ENCODE measurements around the gene HNRNPAB. TPM values are rescaled to one million over a fixed set of nuclear protein-coding genes. Genes with fewer than 3 reads are reported as not detected.

HNRNPAB gene
- total RNA-seq, 1 donor from 2014 or later: 162 TPM

DNA sequence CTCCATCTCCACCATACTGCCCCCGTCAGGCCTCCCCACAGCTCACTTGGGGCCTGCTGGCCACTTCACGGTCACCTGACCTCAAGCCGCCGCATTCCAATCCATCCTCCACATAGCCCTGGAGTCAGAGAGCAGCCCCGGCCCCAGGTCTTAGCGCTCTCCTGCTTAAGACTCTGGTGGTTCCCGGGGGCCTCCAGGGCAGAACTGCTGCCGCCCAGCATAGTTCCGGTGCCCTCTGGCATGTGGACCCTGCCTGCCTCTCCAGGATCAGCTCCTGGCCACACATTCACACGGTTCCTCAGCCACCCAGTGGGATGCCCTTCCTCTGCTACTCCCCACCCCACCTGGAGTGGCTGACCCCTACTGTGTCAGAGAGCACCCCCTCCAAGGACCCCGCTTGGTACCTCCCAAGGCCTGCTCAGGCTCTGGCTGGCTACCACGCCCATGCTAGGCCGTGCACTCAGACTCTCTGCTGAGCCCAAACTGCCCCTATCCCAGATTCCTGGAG, 19.5 kb downstream of the HNRNPAB start:
- H3K36me3 Mint-ChIP-seq (ENCODE audit: low read depth, unreplicated experiment): peaks cover 38% of the 10 kb centered on the region
- TF ChIP-seq, protein P1, sequence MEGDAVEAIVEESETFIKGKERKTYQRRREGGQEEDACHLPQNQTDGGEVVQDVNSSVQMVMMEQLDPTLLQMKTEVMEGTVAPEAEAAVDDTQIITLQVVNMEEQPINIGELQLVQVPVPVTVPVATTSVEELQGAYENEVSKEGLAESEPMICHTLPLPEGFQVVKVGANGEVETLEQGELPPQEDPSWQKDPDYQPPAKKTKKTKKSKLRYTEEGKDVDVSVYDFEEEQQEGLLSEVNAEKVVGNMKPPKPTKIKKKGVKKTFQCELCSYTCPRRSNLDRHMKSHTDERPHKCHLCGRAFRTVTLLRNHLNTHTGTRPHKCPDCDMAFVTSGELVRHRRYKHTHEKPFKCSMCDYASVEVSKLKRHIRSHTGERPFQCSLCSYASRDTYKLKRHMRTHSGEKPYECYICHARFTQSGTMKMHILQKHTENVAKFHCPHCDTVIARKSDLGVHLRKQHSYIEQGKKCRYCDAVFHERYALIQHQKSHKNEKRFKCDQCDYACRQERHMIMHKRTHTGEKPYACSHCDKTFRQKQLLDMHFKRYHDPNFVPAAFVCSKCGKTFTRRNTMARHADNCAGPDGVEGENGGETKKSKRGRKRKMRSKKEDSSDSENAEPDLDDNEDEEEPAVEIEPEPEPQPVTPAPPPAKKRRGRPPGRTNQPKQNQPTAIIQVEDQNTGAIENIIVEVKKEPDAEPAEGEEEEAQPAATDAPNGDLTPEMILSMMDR (IDR thresholded peaks at IDR 0.05; ENCODE audit: unreplicated experiment): no peak
- no peak for DNase-seq (ENCODE audit: low spot score)
- H3K27ac Mint-ChIP-seq (ENCODE audit: unreplicated experiment): no peak overlapping the region
- H3K4me1 Mint-ChIP-seq (ENCODE audit: unreplicated experiment): peaks cover 16% of the 10 kb centered on the region
- H3K27me3 Mint-ChIP-seq (ENCODE audit: unreplicated experiment): peaks cover 23% of the 10 kb centered on the region
- no peaks in the 10 kb centered on the region for H3K9me3 Mint-ChIP-seq (ENCODE audit: unreplicated experiment)
- no peak overlapping the region for H3K4me3 Mint-ChIP-seq (ENCODE audit: unreplicated experiment)

DNA sequence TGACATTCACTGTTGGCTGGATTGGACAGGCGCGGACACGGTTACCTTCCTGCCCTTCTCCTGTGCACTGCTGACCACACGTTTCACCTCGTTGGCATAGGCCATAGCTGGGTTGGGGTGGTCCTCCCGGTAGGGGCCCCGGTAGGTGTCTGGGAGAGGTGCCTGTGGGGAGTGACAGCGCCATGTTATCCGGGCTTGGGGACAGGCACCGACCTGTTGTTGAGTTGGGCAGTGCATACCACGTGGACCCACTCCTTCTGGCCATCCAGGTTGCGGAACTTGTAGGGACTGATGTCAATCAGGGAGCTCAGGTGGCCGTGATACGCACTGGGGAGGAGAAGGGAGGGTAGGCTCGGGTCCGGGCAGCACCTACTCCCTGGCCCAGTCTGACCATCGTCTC, 20.1 kb downstream of the HNRNPAB start:
- Mint-ChIP-seq H3K27me3 (ENCODE audit: unreplicated experiment) (peaks cover 23% of the 10 kb centered on the region), H3K4me1 (ENCODE audit: unreplicated experiment) (peaks cover 16% of the 10 kb centered on the region), H3K9me3 (ENCODE audit: unreplicated experiment) (no peaks in the 10 kb centered on the region), H3K4me3 (ENCODE audit: unreplicated experiment) (no peak overlapping the region), H3K36me3 (ENCODE audit: low read depth, unreplicated experiment) (peaks cover 41% of the 10 kb centered on the region), H3K27ac (ENCODE audit: unreplicated experiment) (no peak overlapping the region)
- TF ChIP-seq, protein P1 (IDR thresholded peaks at IDR 0.05; ENCODE audit: unreplicated experiment): no peak
- no peak for DNase-seq (ENCODE audit: low spot score)

DNA sequence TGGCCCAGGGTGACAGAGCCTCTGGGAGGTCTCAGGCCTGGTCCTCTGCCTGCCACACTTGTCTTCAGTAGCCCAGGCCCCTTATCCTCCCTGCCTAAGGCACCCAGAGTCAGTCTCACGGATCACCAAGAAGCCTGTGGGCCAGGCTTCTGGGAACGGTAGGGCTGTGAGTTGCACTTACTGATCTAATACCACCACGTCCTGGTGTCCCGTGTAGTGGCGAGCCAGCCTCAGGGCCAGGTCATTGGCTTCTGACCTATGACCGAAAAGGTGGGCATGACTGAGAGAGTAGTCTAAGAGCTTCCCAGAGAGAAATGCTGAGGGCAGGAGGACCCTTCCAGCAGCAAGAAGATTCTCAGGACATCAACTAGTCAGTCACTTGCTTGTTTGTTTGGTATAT, 20.8 kb downstream of the HNRNPAB start:
- Mint-ChIP-seq H3K27ac (ENCODE audit: unreplicated experiment) (no peak overlapping the region), H3K9me3 (ENCODE audit: unreplicated experiment) (no peaks in the 10 kb centered on the region), H3K4me3 (ENCODE audit: unreplicated experiment) (no peak overlapping the region), H3K27me3 (ENCODE audit: unreplicated experiment) (peaks cover 23% of the 10 kb centered on the region), H3K36me3 (ENCODE audit: low read depth, unreplicated experiment) (peaks cover 43% of the 10 kb centered on the region), H3K4me1 (ENCODE audit: unreplicated experiment) (peaks cover 16% of the 10 kb centered on the region)
- TF ChIP-seq, protein P1 (IDR thresholded peaks at IDR 0.05; ENCODE audit: unreplicated experiment): no peak
- no peak for DNase-seq (ENCODE audit: low spot score)

DNA sequence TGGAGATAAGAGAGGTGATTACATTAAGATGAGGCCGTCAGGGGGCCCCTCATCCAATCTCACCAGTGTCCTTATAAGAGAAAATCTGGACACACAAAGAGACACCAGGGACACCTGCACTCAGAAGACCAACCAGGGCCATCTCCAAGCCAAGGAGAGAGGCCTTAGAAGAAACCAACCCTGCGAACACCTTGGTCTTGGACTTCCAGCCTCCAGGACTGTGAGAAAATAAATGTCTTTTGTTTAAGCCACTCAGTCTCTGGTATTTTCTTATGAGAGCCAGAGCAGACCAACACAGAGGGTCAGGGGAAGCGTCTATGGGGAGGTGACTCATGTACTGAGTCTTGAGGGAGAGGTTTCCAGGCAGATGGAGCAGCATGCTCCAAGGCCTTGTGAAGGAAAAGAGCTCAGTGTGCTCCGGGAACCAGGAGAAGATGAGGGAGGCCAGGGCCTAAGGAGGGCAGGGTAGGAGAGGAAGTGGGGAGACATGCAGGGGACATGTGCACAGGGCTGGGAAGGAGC, 22.9 kb downstream of the HNRNPAB start:
- TF ChIP-seq, protein P1 (IDR thresholded peaks at IDR 0.05; ENCODE audit: unreplicated experiment): no peak
- no peak overlapping the region for H3K27ac Mint-ChIP-seq (ENCODE audit: unreplicated experiment)
- H3K4me3 Mint-ChIP-seq (ENCODE audit: unreplicated experiment): peak overlapping the region; percentile 61
- H3K27me3 Mint-ChIP-seq (ENCODE audit: unreplicated experiment): peaks cover 22% of the 10 kb centered on the region
- H3K4me1 Mint-ChIP-seq (ENCODE audit: unreplicated experiment): peaks cover 12% of the 10 kb centered on the region
- peaks cover 52% of the 10 kb centered on the region for H3K36me3 Mint-ChIP-seq (ENCODE audit: low read depth, unreplicated experiment)
- H3K9me3 Mint-ChIP-seq (ENCODE audit: unreplicated experiment): no peaks in the 10 kb centered on the region
- DNase-seq (ENCODE audit: low spot score): no peak

DNA sequence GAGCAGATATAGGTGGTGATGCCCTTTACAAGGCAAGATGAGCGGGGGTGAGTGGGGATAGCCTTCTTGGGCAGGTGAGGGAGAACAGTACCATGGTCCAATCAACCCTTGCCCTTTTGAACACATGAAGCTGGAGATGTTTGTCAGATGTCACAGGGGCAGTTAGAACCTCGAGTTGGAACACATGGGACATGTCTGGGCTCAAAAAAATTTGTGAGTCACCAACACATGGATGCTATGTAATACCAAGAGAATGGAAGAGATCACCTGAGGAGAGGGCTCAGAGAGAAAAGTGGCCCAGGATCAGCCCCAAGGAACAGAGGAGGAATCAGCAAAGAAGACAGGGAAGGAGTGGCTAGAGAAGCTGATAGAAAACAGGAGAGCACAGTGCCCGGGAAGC, 23.6 kb downstream of the HNRNPAB start:
- peak overlapping the region; percentile 61 for H3K4me3 Mint-ChIP-seq (ENCODE audit: unreplicated experiment)
- no peak for DNase-seq (ENCODE audit: low spot score)
- TF ChIP-seq, protein P1 (IDR thresholded peaks at IDR 0.05; ENCODE audit: unreplicated experiment): no peak
- H3K4me1 Mint-ChIP-seq (ENCODE audit: unreplicated experiment): peaks cover 12% of the 10 kb centered on the region
- no peaks in the 10 kb centered on the region for H3K9me3 Mint-ChIP-seq (ENCODE audit: unreplicated experiment)
- H3K27ac Mint-ChIP-seq (ENCODE audit: unreplicated experiment): no peak overlapping the region
- peaks cover 21% of the 10 kb centered on the region for H3K27me3 Mint-ChIP-seq (ENCODE audit: unreplicated experiment)
- H3K36me3 Mint-ChIP-seq (ENCODE audit: low read depth, unreplicated experiment): peaks cover 51% of the 10 kb centered on the region
